ENCODE measurements around the gene KCNT2. TPM values are rescaled to one million over a fixed set of nuclear protein-coding genes. Genes with fewer than 3 reads are reported as not detected.

KCNT2 gene
- total RNA-seq, 2 donors from 2014 or later = 0.79 to 0.98 TPM

- no peak for ATAC-seq
- DNase-seq = no peak
- intact Hi-C loops (cut with DNase I, micrococcal nuclease) = no loop called here
These were observed 141.6 kb downstream of the KCNT2 start for GRCh38 chr1:196466654-196467053.

GRCh38 chr1:196466166-196466565, 142.1 kb downstream of the KCNT2 start:
- ATAC-seq (no peak), DNase-seq (no peak)
- intact Hi-C loops (cut with DNase I, micrococcal nuclease) = no loop called here

- intact Hi-C loops (cut with DNase I, micrococcal nuclease) = no loop called here
- no peak for ATAC-seq
- no peak for DNase-seq
These were observed 143.7 kb downstream of the KCNT2 start for GRCh38 chr1:196464480-196464941.

GRCh38 chr1:196462086-196462485, 146.2 kb downstream of the KCNT2 start:
- intact Hi-C loops (cut with DNase I, micrococcal nuclease) = no loop called here
- DNase-seq (no peak), ATAC-seq (no peak)

- ATAC-seq = no peak
- intact Hi-C loops (cut with DNase I, micrococcal nuclease) = no loop called here
- no peak for DNase-seq
These were observed 146.7 kb downstream of the KCNT2 start for GRCh38 chr1:196461521-196461920.

- DNase-seq (no peak), ATAC-seq (no peak)
- intact Hi-C loops (cut with DNase I, micrococcal nuclease) = no loop called here
These were observed 148.9 kb downstream of the KCNT2 start for GRCh38 chr1:196459383-196459782.

- intact Hi-C loops (cut with DNase I, micrococcal nuclease) = no loop called here
- DNase-seq (no peak), ATAC-seq (no peak)
These were observed 153.4 kb downstream of the KCNT2 start for GRCh38 chr1:196454792-196455191.

GRCh38 chr1:196451103-196451502, 157.1 kb downstream of the KCNT2 start:
- DNase-seq (no peak), ATAC-seq (no peak)
- intact Hi-C loops (cut with DNase I, micrococcal nuclease) = no loop called here

- no peak for DNase-seq
- no peak for ATAC-seq
- intact Hi-C loops (cut with DNase I, micrococcal nuclease) = no loop called here
These were observed 157.8 kb downstream of the KCNT2 start for GRCh38 chr1:196450143-196451095.

GRCh38 chr1:196449460-196449859, 158.8 kb downstream of the KCNT2 start:
- no peak for DNase-seq
- intact Hi-C loops (cut with DNase I, micrococcal nuclease) = no loop called here
- no peak for ATAC-seq

GRCh38 chr1:196445775-196446174, 162.5 kb downstream of the KCNT2 start:
- intact Hi-C loops (cut with DNase I, micrococcal nuclease) = no loop called here
- ATAC-seq = no peak
- no peak for DNase-seq

- intact Hi-C loops (cut with DNase I, micrococcal nuclease) = no loop called here
- ATAC-seq = no peak
- no peak for DNase-seq
These were observed 163.6 kb downstream of the KCNT2 start for GRCh38 chr1:196444634-196445033.

GRCh38 chr1:196442366-196442765, 165.9 kb downstream of the KCNT2 start:
- intact Hi-C loops (cut with DNase I, micrococcal nuclease) = no loop called here
- ATAC-seq = no peak
- DNase-seq = no peak

- DNase-seq (no peak), ATAC-seq (no peak)
- intact Hi-C loops (cut with DNase I, micrococcal nuclease) = no loop called here
These were observed 167.5 kb downstream of the KCNT2 start for GRCh38 chr1:196440711-196441110.

- intact Hi-C loops (cut with DNase I, micrococcal nuclease) = no loop called here
- DNase-seq (no peak), ATAC-seq (no peak)
These were observed 169.9 kb downstream of the KCNT2 start for GRCh38 chr1:196438329-196438728.

GRCh38 chr1:196437671-196438070, 170.6 kb downstream of the KCNT2 start:
- ATAC-seq (no peak), DNase-seq (no peak)
- intact Hi-C loops (cut with DNase I, micrococcal nuclease) = no loop called here

- ATAC-seq (no peak), DNase-seq (no peak)
- intact Hi-C loops (cut with DNase I, micrococcal nuclease) = no loop called here
These were observed 175.2 kb downstream of the KCNT2 start for GRCh38 chr1:196433000-196433399.

GRCh38 chr1:196427976-196428734, 180.1 kb downstream of the KCNT2 start:
- intact Hi-C loops (cut with DNase I, micrococcal nuclease) = no loop called here
- ATAC-seq = no peak
- DNase-seq = no peak

GRCh38 chr1:196425513-196425912, 182.7 kb downstream of the KCNT2 start:
- no peak for DNase-seq
- intact Hi-C loops (cut with DNase I, micrococcal nuclease) = no loop called here
- no peak for ATAC-seq

GRCh38 chr1:196423612-196424011, 184.6 kb downstream of the KCNT2 start:
- intact Hi-C loops (cut with DNase I, micrococcal nuclease) = no loop called here
- ATAC-seq (no peak), DNase-seq (no peak)
